Measurements from ENCODE around the gene ARID1B. TPM values are rescaled to one million over a fixed set of nuclear protein-coding genes. Genes with fewer than 3 reads are reported as not detected.

ARID1B gene
- total and polyA plus RNA-seq, 2 of the 4 experiments (the other 2 are of a cell fraction) = 14.5 to 20.1 TPM

DNA sequence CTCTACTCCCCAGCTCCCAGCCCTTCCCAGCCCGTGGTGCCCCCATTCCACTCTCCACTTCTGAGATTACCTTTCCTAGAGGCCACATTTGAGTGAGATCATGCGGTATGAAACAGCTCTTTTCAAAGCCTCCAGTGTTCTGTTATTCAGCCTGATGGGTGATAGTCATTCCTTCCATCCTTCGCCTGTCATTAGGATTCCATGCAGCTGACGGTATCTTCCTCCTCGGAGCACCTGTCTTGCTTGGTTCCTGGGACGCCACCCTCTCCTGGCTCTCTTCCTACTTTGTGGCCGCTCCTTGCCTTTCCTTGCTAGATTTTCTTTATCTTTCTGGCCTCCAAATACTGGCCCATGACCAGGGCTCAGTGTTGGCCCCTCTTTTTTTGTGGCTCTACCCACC is 137.0 kb downstream of the ARID1B start:
- Histone ChIP-seq H3K56ac (ENCODE audit: extremely low read depth, insufficient read depth, low read length) (no peak overlapping the region), H3K9me3 (ENCODE audit: control insufficient read depth, insufficient read depth, low read length) (no peaks in the 10 kb centered on the region), H3K27ac (ENCODE audit: insufficient read depth, low read length) (no peak overlapping the region), H2BK5ac (ENCODE audit: low read depth, low read length, poor library complexity, severe bottlenecking) (no peak overlapping the region), H3K23ac (ENCODE audit: low read depth, low read length) (no peak overlapping the region), H2BK120ac (ENCODE audit: low read depth, low read length) (no peak overlapping the region), H3K9me1 (ENCODE audit: insufficient read depth, low read length) (peaks cover 22% of the 10 kb centered on the region), H2AFZ (replicated peaks; ENCODE audit: low read length, poor library complexity) (no peak overlapping the region), H4K91ac (ENCODE audit: insufficient read depth, low read depth, low read length) (no peak overlapping the region), H2BK20ac (ENCODE audit: low read depth, low read length) (no peak overlapping the region), H3K4me1 (ENCODE audit: control insufficient read depth, insufficient read depth, low read length) (peaks cover 10% of the 10 kb centered on the region), H4K5ac (ENCODE audit: low read depth, low read length) (no peak overlapping the region), H3K36me3 (ENCODE audit: control insufficient read depth, insufficient read depth, low read length) (peaks cover 2% of the 10 kb centered on the region; the same call in 1 of the 2 replicates), H2BK15ac (ENCODE audit: low read depth, low read length) (no peak overlapping the region), H3K79me1 (ENCODE audit: low read depth in 1 of 2, low read length in 2 of 2) (peaks cover 31 to 71% of the 10 kb centered on the region in 2 experiments), H3K27me3 (ENCODE audit: control insufficient read depth, insufficient read depth, low read length) (no peaks in the 10 kb centered on the region), H3K14ac (replicated peaks; ENCODE audit: low read depth, low read length) (no peak overlapping the region), H4K20me1 (ENCODE audit: insufficient read depth, low read length) (peaks cover 23% of the 10 kb centered on the region), H3K4ac (ENCODE audit: low read depth, low read length) (no peak overlapping the region), H3K4me2 (ENCODE audit: low read depth, low read length) (no peak overlapping the region), H2AK5ac (ENCODE audit: low read depth, low read length) (no peak overlapping the region), H3K18ac (ENCODE audit: low read depth, low read length) (no peak overlapping the region), H3K4me3 (ENCODE audit: insufficient read depth, low read depth, low read length) (no peak overlapping the region), H4K8ac (ENCODE audit: low read depth in 2 of 2, low read length in 2 of 2) (no peak overlapping the region), H2AK9ac (replicated peaks; ENCODE audit: low read depth, low read length, poor library complexity) (no peak overlapping the region), H3K9ac (ENCODE audit: low read depth, low read length) (no peak overlapping the region)
- in situ Hi-C loops (cut with MboI; ENCODE audit: low sequenced_read_pairs) (no loop called here), dilution Hi-C loops (cut with HindIII; ENCODE audit: low sequenced_read_pairs, unreplicated experiment) (no loop called here), intact Hi-C loops (cut with micrococcal nuclease) (no loop called here)
- BruUV-seq (replicated peaks) = no TSS peak
- POLR2A ChIA-PET (ENCODE audit: unreplicated experiment) = no interaction called here
- ATAC-seq (ENCODE audit: low read depth) (no peak), DNase-seq (no peak)
- CTCF ChIA-PET = no interaction called here
- WGBS, 2 experiments (ENCODE audit: extremely low coverage in 2 of 2, insufficient read length in 1 of 2) = 94% methylated on average over 7 of the region's 7 CpGs; no CpG with 5 or more reads in 1 of the 2 experiments
- TF ChIP-seq NFE2L2 (IDR thresholded peaks at IDR 0.05; ENCODE audit: low read depth, low read length) = no peak
- no peak for TF ChIP-seq CHD1 (IDR thresholded peaks at IDR 0.05; ENCODE audit: low read depth, low read length)
- TF ChIP-seq FOS (IDR thresholded peaks at IDR 0.05; ENCODE audit: low read depth, low read length) = no peak
- TF ChIP-seq SMC3 (IDR thresholded peaks at IDR 0.05; ENCODE audit: low read depth, low read length) = no peak
- TF ChIP-seq, protein P1, sequence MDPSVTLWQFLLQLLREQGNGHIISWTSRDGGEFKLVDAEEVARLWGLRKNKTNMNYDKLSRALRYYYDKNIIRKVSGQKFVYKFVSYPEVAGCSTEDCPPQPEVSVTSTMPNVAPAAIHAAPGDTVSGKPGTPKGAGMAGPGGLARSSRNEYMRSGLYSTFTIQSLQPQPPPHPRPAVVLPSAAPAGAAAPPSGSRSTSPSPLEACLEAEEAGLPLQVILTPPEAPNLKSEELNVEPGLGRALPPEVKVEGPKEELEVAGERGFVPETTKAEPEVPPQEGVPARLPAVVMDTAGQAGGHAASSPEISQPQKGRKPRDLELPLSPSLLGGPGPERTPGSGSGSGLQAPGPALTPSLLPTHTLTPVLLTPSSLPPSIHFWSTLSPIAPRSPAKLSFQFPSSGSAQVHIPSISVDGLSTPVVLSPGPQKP (IDR thresholded peaks at IDR 0.05; ENCODE audit: borderline replicate concordance, low read depth, low read length) = no peak
- TF ChIP-seq, protein P2, sequence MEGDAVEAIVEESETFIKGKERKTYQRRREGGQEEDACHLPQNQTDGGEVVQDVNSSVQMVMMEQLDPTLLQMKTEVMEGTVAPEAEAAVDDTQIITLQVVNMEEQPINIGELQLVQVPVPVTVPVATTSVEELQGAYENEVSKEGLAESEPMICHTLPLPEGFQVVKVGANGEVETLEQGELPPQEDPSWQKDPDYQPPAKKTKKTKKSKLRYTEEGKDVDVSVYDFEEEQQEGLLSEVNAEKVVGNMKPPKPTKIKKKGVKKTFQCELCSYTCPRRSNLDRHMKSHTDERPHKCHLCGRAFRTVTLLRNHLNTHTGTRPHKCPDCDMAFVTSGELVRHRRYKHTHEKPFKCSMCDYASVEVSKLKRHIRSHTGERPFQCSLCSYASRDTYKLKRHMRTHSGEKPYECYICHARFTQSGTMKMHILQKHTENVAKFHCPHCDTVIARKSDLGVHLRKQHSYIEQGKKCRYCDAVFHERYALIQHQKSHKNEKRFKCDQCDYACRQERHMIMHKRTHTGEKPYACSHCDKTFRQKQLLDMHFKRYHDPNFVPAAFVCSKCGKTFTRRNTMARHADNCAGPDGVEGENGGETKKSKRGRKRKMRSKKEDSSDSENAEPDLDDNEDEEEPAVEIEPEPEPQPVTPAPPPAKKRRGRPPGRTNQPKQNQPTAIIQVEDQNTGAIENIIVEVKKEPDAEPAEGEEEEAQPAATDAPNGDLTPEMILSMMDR (conservative IDR thresholded peaks at IDR 0.05; ENCODE audit: low read depth, low read length) = no peak
- no peak for TF ChIP-seq MAZ (IDR thresholded peaks at IDR 0.05; ENCODE audit: borderline replicate concordance, low read depth, low read length)
- no peak for TF ChIP-seq POLR2A (IDR thresholded peaks at IDR 0.05; ENCODE audit: low read depth, low read length)
- TF ChIP-seq MXI1 (IDR thresholded peaks at IDR 0.05; ENCODE audit: borderline replicate concordance, low read depth, low read length) = no peak
- no peak for TF ChIP-seq RAD21 (IDR thresholded peaks at IDR 0.05; ENCODE audit: low read length)
- TF ChIP-seq MAFK (IDR thresholded peaks at IDR 0.05; ENCODE audit: low read depth, low read length) = no peak
- no peak for TF ChIP-seq BHLHE40 (IDR thresholded peaks at IDR 0.05; ENCODE audit: low read depth, low read length)
- TF ChIP-seq, protein P3, sequence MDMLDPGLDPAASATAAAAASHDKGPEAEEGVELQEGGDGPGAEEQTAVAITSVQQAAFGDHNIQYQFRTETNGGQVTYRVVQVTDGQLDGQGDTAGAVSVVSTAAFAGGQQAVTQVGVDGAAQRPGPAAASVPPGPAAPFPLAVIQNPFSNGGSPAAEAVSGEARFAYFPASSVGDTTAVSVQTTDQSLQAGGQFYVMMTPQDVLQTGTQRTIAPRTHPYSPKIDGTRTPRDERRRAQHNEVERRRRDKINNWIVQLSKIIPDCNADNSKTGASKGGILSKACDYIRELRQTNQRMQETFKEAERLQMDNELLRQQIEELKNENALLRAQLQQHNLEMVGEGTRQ (IDR thresholded peaks at IDR 0.05; ENCODE audit: low read depth, low read length) = no peak

All from IMR-90 (cell line).